GM21529 (cell line): ENCODE measurements around the gene IGFN1.

ENCODE experiments used
- ATAC-seq: cut with Tn5 transposase; IDR thresholded peaks from one replicate; pipeline ENCODE4 v1.9.1; 2021; ENCODE audit not compliant: unreplicated experiment

Gene IGFN1

DNA sequence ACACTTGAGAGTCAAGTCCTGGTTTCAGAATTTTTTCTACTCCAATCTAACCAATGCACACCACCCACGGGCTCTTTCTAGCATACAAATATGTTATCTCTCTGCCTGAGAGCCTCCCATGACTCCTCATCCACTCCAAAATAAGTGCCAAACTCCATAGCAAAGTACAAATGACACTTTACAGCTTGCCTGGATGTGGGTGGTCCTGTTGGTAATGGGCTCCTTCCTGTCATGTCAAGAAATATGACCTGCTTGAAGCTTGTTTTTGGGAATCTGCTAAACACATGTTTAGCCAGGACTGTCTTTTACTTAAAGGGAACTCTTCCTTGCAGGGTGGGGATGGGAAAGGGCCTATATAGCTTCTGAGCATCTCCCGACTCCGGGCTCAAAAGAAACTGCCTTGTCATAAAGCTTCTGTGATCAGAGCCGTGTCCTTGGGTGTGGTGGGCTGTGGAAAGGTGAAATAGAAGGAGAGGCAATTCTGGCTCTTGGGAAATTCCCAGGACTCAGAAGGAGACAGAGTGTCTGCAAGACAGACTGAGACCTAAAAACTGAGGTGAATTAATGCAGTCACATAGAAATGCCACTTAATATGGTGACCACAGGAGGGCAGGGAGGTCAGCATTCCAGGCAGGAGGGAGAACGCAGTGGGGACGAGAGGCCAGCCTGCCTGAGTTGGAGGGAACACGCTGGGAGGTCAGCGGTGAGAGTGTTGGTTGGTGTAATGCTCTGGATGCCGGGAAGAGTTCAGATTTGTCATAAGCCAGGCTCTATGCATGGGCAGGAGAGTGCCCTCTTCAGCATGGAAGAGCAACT lies 6.1 kb upstream of the IGFN1 start:
- no peak for ATAC-seq

DNA sequence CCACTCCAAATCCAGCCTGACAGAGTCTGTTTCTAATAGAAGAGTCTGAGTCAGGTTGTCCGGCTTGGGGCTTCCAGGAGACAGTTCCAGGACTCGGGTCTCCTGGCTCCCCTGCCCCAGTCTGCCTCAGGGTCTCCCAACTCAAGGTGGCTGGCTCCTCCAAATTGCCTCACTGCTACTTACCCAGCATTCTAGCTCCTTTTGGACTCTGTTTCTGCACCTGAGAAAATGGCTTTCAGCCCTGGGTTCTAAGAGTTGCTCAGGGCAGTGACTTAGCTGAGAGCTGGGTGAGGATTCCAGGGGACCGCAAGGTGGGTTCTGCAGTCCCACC lies 5.5 kb upstream of the IGFN1 start:
- ATAC-seq = no peak

DNA sequence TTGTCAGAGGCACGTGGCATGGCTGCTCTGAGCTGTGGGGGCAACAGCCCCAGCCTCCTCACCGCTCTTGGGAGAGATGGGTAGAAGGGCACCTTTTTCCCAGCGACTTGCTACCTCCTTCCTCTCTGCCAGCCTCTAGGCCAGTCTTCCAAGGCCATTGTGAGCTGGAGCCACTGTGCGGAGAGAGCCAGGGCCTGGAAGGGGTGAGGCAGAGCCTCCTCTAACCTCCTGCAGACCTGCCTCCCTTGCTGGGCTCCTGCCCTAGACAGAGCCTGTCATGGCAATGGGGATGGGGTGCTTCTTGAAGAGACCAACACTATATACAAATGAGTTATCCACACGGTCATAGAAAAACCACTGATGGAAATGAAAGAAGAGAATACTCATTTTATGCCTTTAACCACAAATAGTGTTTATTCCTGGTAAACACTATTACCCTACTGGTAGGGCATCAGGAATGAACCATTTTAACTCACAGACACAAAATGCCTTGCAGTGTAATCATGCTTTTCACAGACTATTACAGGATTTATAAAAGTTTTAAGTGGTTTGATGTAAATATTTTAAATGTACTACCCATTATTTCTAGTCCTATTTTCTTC lies 5.0 kb upstream of the IGFN1 start:
- no peak for ATAC-seq

DNA sequence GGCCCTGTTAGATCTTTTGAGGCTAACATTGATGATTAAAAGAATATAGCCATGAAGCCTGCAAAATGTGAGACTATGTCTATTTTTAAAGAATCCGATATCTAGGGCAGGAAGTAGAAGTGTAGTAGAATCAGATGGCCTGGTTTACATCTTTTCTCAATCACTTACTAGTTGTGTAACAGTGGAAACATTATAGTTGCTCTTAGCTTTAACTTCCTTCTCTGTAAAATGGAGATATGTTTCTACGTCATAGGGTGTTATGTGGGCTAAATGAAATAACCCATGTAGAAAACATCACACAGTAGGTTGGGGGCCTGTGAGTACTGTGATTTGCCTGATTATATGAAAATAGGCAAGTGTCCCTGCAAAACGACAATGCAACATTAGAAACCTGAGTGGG lies 4.4 kb upstream of the IGFN1 start:
- ATAC-seq = no peak

DNA sequence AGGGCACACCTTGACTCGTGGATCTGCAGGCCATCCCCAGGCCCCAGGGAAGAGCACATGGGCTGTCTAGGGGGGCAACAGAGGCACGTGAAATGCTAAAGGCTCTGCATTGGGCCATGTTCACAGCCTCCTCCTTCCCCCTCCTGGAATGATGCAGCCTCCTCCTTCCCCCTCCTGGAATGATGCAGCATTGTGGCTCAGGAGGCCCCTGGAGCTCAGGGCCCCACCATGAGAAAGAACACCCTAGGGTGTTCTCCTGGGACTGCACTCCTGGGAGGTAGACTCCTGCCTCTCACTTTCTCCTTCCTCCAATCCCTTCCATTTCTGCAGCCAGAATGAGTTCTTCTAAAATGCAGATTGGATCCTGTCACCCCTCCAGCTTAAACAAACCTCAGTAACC lies 1.5 kb upstream of the IGFN1 start:
- ATAC-seq = no peak

DNA sequence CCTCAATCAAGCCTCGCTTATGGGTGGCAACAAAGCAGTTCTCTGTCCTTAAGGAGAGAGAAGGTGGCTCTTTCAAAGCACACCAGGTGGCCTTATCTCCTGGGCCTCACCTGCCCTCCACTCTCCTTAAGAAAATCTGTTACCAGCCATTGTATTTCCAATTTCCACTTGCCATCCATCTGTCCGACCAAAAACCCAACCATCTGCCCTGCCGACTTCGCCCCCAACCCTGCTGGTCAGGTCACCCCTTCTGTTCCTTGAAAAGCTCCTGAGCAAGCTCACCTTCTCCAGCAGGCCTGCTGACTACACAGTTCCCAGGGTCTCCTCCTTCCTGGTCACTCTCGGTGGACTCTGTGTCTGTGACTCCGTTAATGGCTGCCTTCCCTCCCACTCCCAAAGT lies 619 bp upstream of the IGFN1 start:
- ATAC-seq = no peak

DNA sequence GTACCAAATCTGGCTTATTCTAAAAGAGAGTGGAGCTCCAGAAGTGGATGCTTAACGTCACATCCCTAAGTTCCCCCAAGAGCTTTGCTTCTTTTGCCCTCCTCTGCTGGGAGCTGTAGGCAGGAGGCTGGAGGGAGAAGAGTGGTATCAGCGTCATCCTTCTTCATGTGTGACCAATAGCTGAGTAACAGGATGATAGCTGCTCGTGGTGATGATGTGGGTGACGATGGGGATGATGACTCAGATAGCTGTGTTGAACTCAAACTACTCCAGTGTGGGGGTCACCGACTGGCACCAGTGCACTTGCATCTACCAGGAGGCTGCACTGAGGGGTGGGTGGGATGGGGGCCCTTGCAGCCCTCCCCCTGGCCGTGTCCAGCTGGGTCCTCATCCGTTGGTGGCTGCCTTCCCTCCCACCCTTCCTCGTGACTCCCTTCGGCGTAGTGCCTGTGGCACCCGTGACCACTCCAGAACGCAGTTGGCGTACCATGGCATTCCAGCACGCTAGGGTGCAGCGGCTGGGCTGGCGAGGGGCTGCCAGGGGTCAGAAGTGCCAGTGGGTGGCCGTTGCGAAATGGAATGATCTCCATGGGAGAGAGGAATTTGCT lies 1.1 kb downstream of the IGFN1 start:
- ATAC-seq = no peak

DNA sequence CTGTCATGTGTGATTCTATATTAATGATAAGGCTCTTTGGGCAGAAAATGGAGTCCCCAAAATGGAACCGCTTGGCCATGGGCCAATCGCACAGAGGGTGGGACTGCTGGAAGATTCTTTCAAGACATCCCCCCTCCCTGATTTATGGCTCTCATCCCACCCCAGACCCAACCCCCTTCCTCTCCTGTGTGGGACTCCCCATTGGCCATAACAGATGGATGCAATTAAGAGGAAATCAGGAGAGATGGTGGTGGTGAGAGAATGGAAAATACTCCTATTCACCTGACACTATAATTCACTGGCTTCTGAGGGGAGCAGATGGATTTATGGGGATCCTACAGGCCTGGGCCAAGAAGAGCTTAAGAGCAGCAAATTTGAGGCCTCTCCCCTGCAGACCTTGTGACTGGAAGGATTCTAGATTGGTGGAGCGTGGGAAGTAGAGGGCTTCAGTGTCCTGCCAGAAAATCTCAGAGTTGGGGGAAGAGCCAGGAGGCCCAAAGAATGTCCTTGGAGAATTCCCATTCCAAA lies 1.7 kb downstream of the IGFN1 start:
- ATAC-seq = no peak

DNA sequence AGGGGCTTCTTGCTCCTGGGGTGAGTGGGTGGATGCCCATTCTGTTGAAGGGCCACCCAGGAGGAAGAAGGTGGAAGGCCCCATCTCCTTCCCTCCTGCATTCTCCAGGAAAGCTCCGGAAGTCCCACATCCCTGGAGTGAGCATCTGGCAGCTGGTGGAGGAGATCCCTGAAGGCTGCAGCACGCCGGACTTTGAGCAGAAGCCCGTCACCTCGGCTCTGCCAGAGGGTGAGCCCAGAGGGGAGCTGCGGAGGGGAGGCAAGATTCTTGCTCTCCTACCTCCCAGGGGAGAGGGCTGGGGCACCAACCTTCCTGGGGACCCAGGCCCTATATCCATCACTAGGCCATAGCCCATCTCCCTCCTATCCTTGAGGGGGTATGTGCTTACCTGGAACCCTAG lies 3.4 kb downstream of the IGFN1 start:
- ATAC-seq = no peak

DNA sequence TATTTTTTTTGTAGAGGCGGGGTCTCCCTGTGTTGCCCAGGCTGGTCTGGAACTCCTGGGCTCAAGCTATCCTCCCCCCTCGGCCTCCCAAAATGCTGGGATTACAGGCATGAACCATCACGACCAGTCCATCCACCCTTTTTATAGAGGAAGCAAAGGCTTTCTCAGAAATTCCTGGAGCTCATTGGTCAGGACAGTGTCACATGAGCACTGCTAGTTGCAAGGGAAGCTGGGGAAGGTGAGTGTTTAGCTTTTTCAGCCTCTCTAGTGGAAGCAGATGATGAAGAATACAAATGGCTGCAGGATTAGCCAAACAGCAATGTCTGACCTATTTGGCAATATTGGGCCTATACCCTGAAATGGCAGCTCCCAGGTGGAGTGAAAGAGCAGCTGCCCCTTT lies 8.0 kb downstream of the IGFN1 start:
- ATAC-seq = no peak

DNA sequence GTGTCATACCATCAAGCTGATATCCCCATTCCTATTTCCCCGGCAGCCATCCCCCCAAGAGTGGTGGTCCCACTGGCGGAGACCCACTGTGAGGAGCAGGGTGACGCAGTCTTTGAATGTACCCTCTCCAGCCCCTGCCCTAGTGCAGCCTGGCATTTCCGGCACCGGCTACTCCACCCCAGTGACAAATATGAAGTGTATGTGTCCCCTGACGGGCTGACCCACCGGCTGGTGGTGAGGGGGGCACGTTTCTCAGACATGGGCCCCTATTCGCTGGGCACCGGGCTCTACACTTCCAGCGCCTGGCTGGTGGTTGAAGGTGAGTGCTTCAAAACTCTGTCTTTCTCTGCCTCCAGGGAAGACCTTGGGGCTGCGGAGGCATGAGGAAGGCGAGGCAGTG lies 14.4 kb downstream of the IGFN1 start:
- no peak for ATAC-seq

DNA sequence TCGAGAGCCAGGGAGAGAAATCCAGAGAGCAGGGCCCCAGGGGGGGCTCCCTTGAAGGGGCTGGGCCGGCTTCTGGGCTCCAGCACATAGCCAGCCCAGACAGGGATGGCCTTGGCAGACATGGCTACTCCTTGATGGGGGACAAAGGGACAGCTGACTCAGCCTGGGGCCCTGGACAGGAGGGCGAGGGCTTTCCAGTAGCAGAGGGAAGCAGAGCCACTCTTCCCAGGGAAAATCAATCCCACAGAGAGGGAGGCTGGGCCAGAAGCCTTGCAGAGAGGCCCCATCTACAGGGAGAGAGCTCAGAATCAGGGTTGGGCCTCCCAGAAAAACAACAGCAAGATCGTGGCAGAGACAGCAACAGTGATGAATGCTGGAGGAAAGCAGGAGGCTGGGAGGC lies 15.6 kb downstream of the IGFN1 start:
- no peak for ATAC-seq

DNA sequence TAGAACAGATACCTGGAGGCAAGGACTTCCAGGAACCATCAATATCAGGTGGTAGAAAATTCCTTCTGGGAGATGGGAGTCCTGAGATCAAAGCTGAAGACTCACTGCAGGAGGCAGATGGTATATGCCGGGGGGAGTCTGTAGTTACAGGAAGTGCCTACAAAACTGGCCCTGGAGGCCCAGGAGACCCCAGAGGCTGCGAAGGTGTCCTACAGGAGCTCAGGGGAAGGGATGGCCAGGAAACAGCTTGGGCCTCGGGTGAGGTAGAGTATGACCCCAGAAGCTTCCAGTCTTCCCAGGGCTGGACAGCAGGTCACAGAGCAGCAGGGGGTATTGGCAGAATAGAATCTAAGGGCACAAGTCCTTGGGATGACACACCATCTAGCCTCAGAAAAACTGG lies 16.4 kb downstream of the IGFN1 start:
- no peak for ATAC-seq

DNA sequence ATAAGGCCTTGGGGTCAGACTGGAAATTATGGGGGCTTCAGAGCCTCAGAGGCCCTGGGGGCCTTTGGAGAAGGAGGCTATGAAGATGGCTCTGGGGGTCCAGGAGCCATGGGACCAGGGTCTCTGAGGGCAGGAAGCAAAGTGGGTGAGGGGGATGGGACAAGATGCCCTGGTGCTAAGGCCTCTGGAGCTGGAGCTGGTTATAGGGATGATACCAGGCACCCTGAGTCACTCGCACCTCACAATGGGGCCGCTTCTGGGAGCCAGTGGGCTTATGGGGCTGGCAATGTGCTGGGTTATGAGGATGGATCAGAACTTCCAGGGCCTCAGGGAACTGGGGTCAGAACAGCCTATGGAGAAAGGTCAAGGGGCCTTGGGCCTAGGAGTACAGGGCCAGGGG lies 17.6 kb downstream of the IGFN1 start:
- ATAC-seq = no peak

DNA sequence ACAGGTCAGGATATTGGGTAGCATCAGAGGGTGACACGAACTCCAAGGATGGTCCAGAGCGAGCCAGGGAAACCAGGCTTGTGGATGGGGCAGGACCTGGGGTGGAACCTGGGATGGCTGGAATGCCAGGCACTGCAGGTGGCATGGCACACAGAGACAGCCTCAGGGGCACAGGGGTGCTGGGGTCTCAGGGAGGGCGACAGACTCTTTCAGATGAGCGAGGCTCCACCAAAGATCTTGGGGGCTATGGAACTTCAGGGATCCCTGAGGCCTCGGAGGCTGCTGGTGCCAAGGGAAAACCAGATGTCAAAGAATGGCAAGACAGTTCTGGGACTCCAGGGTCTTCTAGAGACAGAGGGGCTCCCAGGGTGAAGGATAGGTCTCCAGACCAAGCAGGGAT lies 21.4 kb downstream of the IGFN1 start:
- ATAC-seq = no peak

DNA sequence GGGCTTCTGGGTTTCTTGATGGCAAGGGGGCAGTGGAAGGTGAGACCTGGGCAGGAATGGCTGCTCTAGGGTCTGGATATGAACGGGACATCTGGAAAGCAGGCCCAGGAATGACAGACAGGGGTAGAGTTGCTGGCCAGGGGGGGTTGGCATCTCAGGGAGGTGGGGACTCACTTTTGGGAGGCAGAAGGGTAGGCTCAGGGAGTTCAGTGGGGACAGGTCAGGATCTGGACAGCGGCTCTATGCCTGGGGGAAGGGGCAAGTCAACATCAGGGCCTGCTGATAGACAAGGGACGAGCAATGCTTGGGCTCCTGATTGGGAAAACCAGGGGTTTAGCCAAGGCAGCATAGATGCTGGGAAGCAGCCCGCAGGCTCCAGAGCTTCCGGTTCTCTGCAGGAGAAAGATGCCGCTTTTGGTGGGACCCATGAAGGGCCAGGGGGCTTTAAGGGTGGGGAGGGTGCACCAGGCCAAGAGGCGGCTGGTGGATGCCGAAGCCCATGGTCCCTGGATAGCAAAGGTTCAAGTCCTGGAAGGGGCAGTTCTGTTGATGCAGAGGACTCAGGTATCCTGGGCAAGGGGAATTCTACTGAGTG lies 21.9 kb downstream of the IGFN1 start:
- ATAC-seq = no peak

DNA sequence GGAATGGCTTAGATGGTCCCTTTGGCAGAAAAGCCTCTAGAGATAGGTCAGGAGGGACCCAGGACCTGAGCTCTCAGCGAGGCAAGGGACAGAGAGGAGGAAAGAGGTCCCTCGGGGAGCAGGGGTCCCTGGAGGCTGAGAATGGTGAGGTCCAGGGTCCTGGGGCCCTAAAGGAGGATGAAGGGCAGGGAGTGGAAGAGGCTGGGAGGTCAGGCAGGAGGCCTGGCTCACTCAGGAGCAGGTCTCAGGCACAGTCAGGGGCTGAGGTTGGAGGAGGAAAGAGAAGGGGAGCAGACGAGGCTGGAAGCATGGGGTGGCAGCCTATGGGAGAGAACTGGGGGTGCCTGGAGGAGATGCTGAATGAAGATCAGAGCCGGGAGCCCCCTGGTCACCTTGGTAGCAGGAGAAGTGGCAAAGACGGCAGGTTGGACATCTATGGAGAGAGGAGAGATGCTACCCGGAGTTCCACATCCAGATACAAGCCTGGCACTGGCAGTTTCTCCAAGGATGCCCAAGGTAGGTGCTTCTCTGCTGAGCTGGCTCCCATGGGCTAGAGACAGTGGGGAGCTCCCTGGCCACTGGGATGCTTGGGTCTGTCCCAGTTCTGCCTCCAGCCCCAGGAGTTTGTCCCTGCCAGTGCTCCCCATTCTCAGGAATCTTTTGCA lies 22.6 kb downstream of the IGFN1 start:
- no peak for ATAC-seq

DNA sequence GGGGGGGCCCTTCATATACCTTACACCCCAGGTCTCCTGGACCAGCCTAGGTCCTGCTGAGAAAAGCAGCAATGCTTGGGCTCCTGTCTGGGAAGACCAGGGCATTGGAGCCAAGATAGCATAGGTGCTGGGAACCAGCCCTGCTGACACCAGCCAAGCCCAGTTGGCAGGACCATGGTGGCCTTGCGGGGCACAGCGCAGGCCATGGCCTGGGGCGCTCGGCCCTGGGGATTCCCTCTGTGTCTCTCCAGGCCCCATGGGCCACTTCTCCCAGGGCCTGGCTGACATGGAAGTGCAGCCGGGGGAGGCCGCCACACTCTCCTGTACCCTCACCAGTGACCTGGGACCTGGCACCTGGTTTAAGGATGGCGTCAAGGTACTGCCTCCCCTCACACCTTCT lies 23.3 kb downstream of the IGFN1 start:
- no peak for ATAC-seq

DNA sequence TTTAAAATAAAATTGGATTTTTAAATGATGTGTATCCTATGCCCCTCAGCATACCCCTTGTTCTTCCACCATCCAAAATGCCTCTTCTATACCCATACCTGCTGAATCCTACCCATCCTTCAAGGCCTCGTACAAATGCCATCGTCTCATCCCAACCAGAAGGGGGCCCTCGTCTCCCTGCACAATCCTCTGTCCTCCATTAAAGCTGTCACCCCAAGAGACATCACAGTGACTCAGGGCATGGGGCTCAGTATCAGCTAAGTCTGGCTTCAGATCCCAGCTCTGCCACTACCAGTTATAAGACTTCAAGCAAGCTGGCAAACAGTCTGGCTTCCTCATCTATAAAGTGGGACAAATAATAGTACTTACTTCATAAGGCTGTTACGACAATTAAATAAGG lies 23.8 kb downstream of the IGFN1 start:
- ATAC-seq = no peak

DNA sequence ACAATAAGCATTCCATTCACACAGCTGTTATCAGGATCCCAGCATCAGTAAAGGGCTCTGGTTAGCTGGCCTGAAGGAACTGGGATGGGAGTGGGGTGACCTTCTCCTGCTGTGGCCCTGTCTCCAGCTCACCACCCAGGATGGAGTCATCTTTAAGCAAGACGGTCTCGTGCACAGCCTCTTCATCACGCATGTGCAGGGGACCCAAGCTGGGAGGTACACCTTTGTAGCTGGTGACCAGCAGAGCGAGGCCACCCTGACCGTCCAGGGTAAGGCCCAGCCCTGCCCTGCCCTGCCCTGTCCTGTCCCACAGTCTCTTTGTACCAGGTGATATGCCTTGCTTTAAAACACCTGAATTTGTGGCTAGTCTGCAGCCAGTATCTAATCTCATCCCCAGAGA lies 24.3 kb downstream of the IGFN1 start:
- no peak for ATAC-seq

DNA sequence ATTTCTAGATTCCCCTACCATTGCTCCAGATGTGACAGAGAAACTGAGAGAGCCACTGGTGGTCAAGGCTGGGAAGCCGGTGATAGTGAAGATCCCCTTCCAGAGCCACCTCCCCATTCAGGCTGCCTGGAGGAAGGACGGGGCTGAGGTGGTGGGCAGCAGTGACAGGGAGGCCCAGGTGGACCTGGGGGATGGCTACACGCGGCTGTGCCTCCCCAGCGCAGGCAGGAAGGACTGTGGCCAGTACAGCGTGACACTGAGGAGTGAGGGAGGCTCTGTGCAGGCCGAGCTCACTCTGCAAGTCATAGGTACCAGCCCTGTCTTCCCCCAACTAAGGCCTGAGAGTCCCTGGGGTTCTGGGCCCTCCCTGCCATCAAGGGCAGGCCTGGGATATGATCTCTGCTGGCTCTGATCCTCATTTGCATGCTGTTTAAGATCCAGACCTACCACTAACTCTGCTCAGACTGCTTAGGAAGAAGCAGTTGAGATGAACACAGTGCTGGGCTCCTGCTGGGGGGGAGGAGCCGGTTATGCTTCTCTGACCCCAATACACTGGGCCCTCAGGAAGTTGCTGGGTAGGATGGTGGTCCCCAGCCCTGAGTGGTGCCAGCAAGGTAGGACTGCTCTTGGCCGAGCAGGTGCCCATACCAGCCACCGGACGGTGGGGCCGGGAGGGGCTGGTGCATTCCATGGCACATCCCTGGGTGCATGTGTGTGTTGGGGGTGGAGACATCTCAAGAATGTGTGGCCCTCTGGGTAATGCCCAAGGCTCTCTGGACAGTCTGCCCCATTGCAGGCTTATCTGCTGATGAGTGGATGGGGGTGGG lies 25.1 kb downstream of the IGFN1 start:
- ATAC-seq = no peak
